Right ventricle myocardium inferior (tissue), 1 donor: ENCODE results near the gene ASTN2. TPM values are rescaled to one million over a fixed set of nuclear protein-coding genes. Genes with fewer than 3 reads are reported as not detected.
A peak's percentile ranks its signal among the peaks of the same experiment; 100 is the strongest.

Source experiments
- ATAC-seq: fragments of 200-7000 bp; cut with Tn5 transposase; one replicate; pipeline ENCODE4 v1.9.1; 2020; ENCODE audit warnings: mild to moderate bottlenecking, moderate library complexity
- DNase-seq: peaks from one replicate; pipeline ENCODE4 v3.0.0; 2021; ENCODE audit errors: missing footprints
- intact Hi-C: fragments of 100-400 bp; cut with DNase I; formaldehyde crosslinking; loops from one replicate; pipeline ENCODE4 v1.11.0; 2022
- total RNA-seq: library from RNA; stranded (reverse); fragmentation: NEBNext Ultra II Directional; extraction: Animal tissue kit (Norgen Biotek cat#: 25700); gene quantifications from one replicate; pipeline ENCODE4 v1.2.1, GENCODE V29; 2021
- donor health status: DM: no; HTN: yes; CAD: no; lungs with severe emphysema.

ASTN2 gene
- total RNA-seq, 1 donor from 2014 or later = 8.3 TPM

GRCh38 chr9:116626762-116627161, 788.1 kb downstream of the ASTN2 start:
- intact Hi-C loops = no loop called here

GRCh38 chr9:116623715-116624114, 791.1 kb downstream of the ASTN2 start:
- DNase-seq (no peak), ATAC-seq (peak; percentile 17)
- intact Hi-C loops = no loop called here

More at GRCh38 chr9:116626762-116627161, 788.1 kb downstream of the ASTN2 start:
- DNase-seq = no peak
- ATAC-seq = no peak

GRCh38 chr9:116617389-116617788, 797.5 kb downstream of the ASTN2 start:
- intact Hi-C loops = no loop called here
- ATAC-seq = no peak
- no peak for DNase-seq

GRCh38 chr9:116616304-116616914, 798.4 kb downstream of the ASTN2 start:
- DNase-seq (no peak), ATAC-seq (no peak)
- intact Hi-C loops = no loop called here

- DNase-seq (no peak), ATAC-seq (no peak)
- intact Hi-C loops = no loop called here
Measured at GRCh38 chr9:116608064-116608463, 806.8 kb downstream of the ASTN2 start.

GRCh38 chr9:116605904-116606341, 808.9 kb downstream of the ASTN2 start:
- ATAC-seq (peak; percentile 95), DNase-seq (peak; percentile 80)
- intact Hi-C loops = no loop called here

GRCh38 chr9:116605060-116605459, 809.8 kb downstream of the ASTN2 start:
- DNase-seq = no peak
- intact Hi-C loops = no loop called here

GRCh38 chr9:116604251-116604650, 810.6 kb downstream of the ASTN2 start:
- no peak for ATAC-seq
- intact Hi-C loops = no loop called here

More at GRCh38 chr9:116605060-116605459, 809.8 kb downstream of the ASTN2 start:
- peak; percentile 21 for ATAC-seq

GRCh38 chr9:116599342-116599884, 815.4 kb downstream of the ASTN2 start:
- intact Hi-C loops = no loop called here
- DNase-seq = no peak
- ATAC-seq = no peak

More at GRCh38 chr9:116604251-116604650, 810.6 kb downstream of the ASTN2 start:
- DNase-seq = no peak

GRCh38 chr9:116596646-116597045, 818.2 kb downstream of the ASTN2 start:
- intact Hi-C loops = no loop called here
- DNase-seq = no peak
- ATAC-seq = no peak

- ATAC-seq (peak; percentile 82), DNase-seq (no peak)
- intact Hi-C loops = no loop called here
Measured at GRCh38 chr9:116594547-116594946, 820.3 kb downstream of the ASTN2 start.

GRCh38 chr9:116592970-116593369, 821.9 kb downstream of the ASTN2 start:
- ATAC-seq (no peak), DNase-seq (no peak)
- intact Hi-C loops = no loop called here

GRCh38 chr9:116589392-116590354, 825.2 kb downstream of the ASTN2 start:
- no peak for ATAC-seq
- DNase-seq = no peak
- intact Hi-C loops = no loop called here

- DNase-seq (no peak), ATAC-seq (no peak)
- intact Hi-C loops = no loop called here
Measured at GRCh38 chr9:116587919-116588318, 826.9 kb downstream of the ASTN2 start.

GRCh38 chr9:116585896-116586295, 829.0 kb downstream of the ASTN2 start:
- DNase-seq (no peak), ATAC-seq (no peak)
- intact Hi-C loops = no loop called here

GRCh38 chr9:116585204-116585603, 829.7 kb downstream of the ASTN2 start:
- DNase-seq = no peak
- ATAC-seq = no peak
- intact Hi-C loops = no loop called here

- intact Hi-C loops = no loop called here
- peak; percentile 62 for ATAC-seq
- no peak for DNase-seq
Measured at GRCh38 chr9:116580853-116581252, 834.0 kb downstream of the ASTN2 start.

- intact Hi-C loops = loop anchor here (10.0 kb wide), 2 partner anchors 222 to 352 kb away; no protein-coding TSS in a partner anchor
- no peak for DNase-seq
- ATAC-seq = no peak
Measured at GRCh38 chr9:116576386-116576785, 838.5 kb downstream of the ASTN2 start.

- ATAC-seq = peak; percentile 44
- DNase-seq = no peak
- intact Hi-C loops = loop anchor here (2.0 to 10.0 kb wide), 4 partner anchors 73 to 692 kb away; no protein-coding TSS in a partner anchor
Measured at GRCh38 chr9:116574027-116574679, 840.7 kb downstream of the ASTN2 start.
